NCI-H1694 (cell line): Measurements from ENCODE around the gene LPAR5.
A peak's percentile ranks its signal among the peaks of the same experiment; 100 is the strongest.

Experiments
- DNase-seq: peaks from one replicate; lab custom pipeline; 2025; lab: John Stamatoyannopoulos, UW

LPAR5 gene

DNA sequence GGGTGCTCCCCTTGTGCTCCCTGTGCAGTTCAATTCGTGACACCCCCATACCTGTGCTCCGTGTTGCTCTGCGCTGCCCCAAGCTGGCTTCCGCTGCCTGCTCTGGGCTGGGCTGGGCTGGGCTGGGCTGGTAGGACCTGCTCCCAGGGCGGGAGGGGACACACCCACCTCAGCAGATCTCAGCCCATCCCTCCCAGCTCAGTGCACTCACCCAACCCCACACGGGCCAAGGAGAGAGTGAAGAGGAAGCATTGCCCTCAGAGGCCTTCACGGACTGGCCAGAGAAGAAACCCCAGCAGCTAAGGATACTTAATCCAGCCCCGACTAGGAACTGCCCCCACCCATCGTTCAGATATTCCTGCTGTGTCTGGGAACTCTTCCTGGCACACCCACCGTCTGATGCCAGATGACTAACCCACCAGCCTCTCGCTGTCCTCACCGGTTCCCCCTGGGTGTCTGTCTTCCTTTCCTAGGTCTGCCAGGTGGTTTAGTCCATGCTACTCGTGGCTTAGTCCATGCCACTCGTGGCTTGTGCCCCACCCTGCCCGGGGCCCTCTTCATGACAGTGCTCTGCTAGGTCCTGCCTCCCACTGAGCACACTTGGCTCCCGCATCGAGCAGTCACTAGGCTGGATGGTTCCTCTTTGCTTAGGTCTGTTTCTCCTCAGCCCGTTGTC lies at the start of gene LPAR5:
Gene LPAR5, minus strand, starts transcription at position 104 of the 676 bp plus-strand sequence. CDS start 14,711 bp downstream, outside the sequence.
- DNase-seq, result no peak

DNA sequence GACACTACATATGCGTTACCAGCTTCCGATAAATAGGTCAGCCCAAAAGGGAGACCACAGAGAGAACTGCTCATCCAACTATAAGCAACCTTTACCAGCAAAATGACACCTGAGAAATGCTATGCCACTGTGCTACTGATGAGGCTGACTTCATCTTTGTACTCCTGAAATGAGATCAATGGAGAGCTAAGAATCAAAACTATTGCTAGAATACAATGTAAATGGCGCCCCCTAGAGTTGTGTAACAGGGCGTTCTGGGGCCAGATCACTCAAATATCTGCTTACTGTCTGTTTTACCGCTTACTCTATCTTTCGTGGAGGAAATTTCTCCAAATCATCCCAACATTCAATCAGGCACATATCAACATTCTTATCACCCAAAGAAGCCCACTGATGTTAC lies 48.9 kb upstream of the LPAR5 start:
- peak; percentile 93 for DNase-seq

GRCh38 chr12:6676962-6677361 lies 41.2 kb upstream of the LPAR5 start:
- no peak for DNase-seq

DNA sequence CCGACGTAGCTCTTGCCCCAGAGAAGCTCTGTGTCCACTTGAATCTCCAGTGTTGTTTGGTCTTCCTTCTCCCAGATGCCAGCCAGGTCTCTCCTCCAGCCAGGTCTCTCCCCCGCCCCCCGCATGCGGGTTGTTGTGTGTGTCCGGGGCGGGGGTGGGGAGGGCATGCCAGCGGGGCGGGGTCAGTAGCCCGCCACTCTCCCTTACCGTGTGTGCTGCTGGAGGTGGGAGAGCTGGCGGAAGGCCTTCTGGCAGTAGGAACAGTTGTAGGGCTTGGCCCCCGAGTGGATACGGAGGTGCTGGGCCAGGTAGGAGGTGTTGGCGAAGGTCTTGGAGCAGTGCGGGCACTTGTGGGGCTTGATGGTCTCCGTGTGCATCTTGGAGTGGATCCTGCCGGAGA lies 36.4 kb upstream of the LPAR5 start:
- no peak for DNase-seq

- no peak for DNase-seq
Measured at GRCh38 chr12:6667559-6668210, 31.9 kb upstream of the LPAR5 start.

- no peak for DNase-seq
Measured at GRCh38 chr12:6666211-6666610, 30.5 kb upstream of the LPAR5 start.

DNA sequence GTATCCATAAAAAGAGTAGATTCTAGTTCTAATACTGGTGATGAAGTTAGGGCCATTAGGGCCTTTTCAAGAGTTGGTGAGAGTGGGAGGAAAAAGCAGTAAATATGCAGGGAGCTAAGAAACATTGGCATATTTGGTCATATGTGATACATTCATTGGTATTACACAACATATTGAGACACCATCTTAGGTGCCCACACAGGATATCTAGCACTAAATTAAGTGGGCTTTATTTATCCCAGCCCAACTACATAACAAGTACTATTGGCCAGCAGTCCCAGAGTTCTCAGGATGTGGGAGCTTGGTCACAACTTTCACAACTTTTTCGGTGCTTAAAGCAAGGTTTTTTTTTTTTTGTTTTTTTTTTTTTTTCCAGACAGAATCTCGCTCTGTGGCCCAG lies 29.1 kb upstream of the LPAR5 start:
- DNase-seq, result no peak

GRCh38 chr12:6662906-6663742 lies 27.4 kb upstream of the LPAR5 start, which contains the start of gene ING4:
Gene ING4, minus strand, starts transcription at chr12:6663119. Its CDS starts 18 bp downstream, at chr12:6663101.
- peak; percentile 100 for DNase-seq

DNA sequence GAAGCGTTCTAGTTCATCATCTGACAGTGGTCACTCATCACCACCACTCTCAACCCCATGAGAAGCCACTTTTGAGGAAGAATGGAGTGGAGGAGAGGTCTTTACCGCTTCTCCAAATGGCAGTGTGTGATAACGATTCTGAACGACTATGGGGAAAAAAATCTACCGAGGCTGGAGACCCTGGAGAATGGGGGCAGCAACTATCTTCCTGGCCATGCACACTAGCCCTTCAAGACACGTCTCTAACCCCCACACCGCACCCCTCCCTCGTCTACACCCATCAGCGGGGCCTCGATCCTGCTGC lies 26.8 kb upstream of the LPAR5 start:
- DNase-seq, result no peak

DNA sequence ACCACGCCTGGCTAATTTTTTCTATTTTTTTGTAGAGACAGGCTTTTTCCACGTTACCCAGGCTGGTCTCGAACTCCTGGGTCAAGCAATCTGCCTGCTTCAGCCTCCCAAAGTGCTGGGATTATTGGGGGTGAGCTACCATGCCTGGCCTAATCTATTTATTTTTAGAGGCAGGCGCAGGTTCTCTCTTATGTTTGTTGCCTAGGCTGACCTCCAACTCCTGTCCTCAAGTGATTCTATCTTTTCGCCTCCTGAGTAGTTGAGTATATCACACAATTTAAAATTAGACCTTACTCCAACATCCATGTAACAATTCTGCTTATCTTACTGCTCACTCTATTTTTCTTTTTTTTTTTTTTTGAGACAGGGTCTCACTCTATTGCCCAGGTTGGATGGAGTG lies 18.2 kb upstream of the LPAR5 start:
- no peak for DNase-seq

DNA sequence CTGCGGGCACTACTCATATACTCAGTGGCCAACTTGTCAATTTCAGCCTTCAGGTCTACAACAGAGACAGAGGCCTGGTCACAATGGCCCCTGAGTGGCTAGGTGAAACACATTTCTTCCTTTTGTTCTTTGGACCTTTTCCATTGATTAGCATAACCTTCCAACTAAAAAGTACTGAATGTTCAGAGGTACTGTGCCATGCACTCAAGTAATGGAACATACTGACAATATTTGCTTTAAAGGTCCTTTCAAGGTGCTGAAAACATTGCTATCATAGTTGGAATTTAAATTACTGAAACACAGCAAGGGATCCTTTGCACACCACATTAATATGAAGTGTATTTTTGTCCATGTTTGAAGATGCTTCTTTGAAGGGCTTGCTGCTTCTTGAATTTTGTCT lies 17.6 kb upstream of the LPAR5 start:
- no peak for DNase-seq

GRCh38 chr12:6652391-6652790 lies 16.6 kb upstream of the LPAR5 start:
- no peak for DNase-seq

- no peak for DNase-seq
Measured at GRCh38 chr12:6650832-6651231, 15.1 kb upstream of the LPAR5 start.

DNA sequence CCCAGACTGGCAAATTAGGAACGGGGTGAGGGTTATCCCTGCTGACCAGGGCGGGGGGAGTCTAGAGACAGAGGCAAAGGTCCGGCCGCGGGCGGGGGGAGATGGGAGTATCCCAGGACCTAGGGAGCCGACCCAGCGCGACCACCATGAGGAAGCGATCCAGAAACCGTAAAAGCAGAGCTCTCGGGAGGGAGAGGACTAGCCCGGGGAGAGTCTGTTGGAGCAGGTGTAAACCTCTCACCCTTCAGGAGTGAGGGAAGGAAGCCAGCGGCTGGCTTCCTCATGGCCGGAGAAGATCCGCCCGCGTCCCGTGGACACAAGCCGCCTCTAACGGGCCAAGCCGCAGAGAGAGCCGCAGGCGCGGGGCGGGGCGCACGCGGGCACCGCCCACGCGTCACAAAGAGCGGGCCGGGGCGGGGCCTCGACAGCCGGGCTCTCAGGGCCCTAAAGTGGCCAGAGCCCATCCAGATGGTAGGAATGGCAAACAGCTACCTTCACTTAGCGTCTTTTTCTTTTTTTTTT lies 11.4 kb upstream of the LPAR5 start, which contains the start of gene ACRBP:
Gene ACRBP, minus strand, starts transcription at position 350 of the 522 bp plus-strand sequence. Its CDS starts 66 bp downstream, at position 284.
- no peak for DNase-seq

DNA sequence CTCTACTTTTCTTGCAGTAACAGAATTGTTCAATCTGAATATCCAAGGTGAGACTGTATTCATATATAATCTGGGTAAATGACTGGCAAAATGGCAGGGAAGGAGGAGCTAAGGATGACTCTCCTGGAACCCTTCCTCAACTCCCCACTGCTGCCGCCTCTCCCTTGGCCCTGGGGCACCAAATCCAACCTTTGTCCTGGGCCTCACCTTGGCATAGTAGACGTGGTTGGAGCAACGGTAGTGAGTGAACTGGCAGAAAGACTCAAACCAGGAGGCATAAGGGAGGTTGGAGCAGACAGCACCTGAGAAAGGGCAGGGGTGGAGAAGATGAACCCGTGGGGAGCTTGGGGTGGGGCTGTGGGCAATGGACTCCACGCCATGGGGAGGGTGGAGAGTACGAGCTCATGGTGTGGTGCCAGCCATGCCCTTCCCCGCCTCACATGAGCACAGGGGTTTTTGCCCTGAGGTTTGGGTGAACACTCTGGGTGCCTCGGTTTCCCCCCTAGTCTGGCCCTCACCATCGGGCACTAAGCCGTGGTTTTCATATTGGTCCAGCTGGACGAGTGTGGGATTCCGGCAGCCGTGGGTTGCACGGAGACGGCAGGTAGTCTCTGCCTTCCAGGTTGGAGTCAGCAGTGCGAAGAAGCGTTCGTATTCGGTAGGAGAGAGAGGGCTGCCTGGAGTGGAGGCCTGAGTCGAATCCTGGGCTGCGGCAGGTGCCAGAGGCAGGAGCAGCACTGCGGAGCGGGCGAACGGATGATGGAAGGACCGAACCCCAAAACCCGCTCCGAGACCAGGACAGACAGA lies 10.7 kb upstream of the LPAR5 start:
- no peak for DNase-seq

- DNase-seq, result peak; percentile 12
Measured at GRCh38 chr12:6644903-6645302, 9.1 kb upstream of the LPAR5 start.

GRCh38 chr12:6644257-6644596 lies 8.5 kb upstream of the LPAR5 start:
- no peak for DNase-seq

GRCh38 chr12:6643569-6644256 lies 8.0 kb upstream of the LPAR5 start:
- no peak for DNase-seq

DNA sequence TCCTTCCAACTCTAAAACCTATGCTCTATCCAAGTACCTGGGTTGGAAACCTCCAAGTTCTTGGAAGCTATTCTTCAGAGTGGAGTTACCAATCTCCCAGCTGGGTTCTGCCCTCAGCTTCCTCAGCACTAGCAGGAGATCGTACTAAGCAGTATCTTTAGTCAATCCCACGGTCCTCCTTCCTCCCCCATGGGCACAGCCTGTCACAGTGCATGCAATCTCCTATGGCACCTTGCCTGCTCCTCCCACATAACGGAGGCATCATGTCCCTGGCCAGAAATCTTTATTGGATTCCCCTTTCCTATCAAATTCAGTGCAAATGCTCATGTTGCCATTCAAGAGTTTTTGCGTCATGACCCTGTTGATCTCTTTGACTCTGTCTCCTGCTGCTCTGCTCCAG lies 5.4 kb upstream of the LPAR5 start:
- no peak for DNase-seq

- no peak for DNase-seq
Measured at GRCh38 chr12:6640497-6640896, 4.7 kb upstream of the LPAR5 start.

DNA sequence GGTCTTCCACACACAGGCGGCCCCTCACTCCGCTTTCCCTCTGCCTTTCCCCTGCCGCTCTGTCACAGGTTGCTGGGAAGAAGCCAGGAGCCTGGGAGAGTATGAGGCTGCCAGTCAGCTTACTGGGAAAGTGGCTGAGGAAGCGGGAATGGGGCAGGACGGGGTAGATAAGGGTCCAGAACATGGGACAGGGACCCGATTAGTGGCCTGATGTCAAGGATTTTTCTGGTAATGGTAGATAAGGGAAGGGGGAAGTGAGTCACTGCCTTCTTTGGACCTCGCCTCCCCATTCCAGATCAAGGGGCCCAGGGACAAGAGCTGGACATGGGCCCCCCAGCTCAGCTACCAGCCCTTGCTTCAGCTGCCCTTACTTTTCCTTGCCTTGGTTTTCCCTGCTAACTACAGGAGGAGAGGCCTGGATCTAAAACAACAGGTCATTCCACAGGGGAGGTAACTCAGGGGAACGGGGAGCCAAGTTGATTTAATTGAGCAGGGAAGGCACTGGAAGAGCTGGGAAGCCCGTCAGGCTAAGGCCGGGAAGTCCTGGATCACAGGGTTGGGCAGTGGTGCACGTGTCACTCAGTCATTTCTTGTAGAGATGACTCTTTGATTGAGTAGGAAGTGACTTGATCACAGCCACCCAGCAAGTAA lies 3.5 kb upstream of the LPAR5 start:
- no peak for DNase-seq
